ENCODE results near the gene TDP1. TPM values are rescaled to one million over a fixed set of nuclear protein-coding genes. Genes with fewer than 3 reads are reported as not detected.

TDP1 gene
- total and polyA plus RNA-seq, 2 of the 13 experiments (the other 11 are each of a cell fraction or from before 2014, with no cell fraction given): 16.4 to 31.2 TPM

GRCh38 chr14:89990623-89991275 lies 35.0 kb downstream of the TDP1 start:
- Histone ChIP-seq H3K27ac (ENCODE audit: extremely low read length, insufficient read depth, low read length) (no peak overlapping the region), H3K36me3 (replicated peaks in 1 of 2; ENCODE audit: control insufficient read depth in 1 of 2, insufficient read depth in 2 of 2, low read length in 2 of 2) (peaks cover 13 to 47% of the 10 kb centered on the region in 2 experiments), H3K79me2 (ENCODE audit: insufficient read depth, low read length) (no peaks in the 10 kb centered on the region), H3K9me3 (ENCODE audit: low read length) (no peaks in the 10 kb centered on the region), H2AFZ (ENCODE audit: low read length) (no peak overlapping the region), H3K4me3 (replicated peaks in 1 of 3; ENCODE audit: insufficient read depth in 1 of 3, low read depth in 2 of 3, low read length in 3 of 3) (no peak overlapping the region), H3K27me3 (ENCODE audit: control insufficient read depth in 1 of 2, insufficient read depth in 2 of 2, low read length in 2 of 2) (no peaks in the 10 kb centered on the region), H4K20me1 (ENCODE audit: insufficient read depth, low read length) (no peaks in the 10 kb centered on the region), H3K4me2 (ENCODE audit: low read depth, low read length) (no peak overlapping the region), H3K9ac (ENCODE audit: insufficient read depth, low read depth, low read length) (no peak overlapping the region), H3K4me1 (ENCODE audit: insufficient read depth, low read length) (peaks cover 11% of the 10 kb centered on the region; the same call in 1 of the 2 replicates)
- POLR2A ChIA-PET: no interaction called here
- no peak for TF ChIP-seq ZNF598 (CRISPR knock-in tag; IDR thresholded peaks at IDR 0.05; ENCODE audit: borderline replicate concordance)
- TF ChIP-seq SP140L (CRISPR knock-in tag; IDR thresholded peaks at IDR 0.05; ENCODE audit: borderline replicate concordance): no peak
- TF ChIP-seq MXD1 (CRISPR knock-in tag; IDR thresholded peaks at IDR 0.05): no peak
- TF ChIP-seq ARID3A (IDR thresholded peaks at IDR 0.05; ENCODE audit: low read depth, low read length): no peak
- TF ChIP-seq TARDBP (CRISPR knock-in tag; IDR thresholded peaks at IDR 0.05): no peak
- no peak for TF ChIP-seq ZNF235 (CRISPR knock-in tag; IDR thresholded peaks at IDR 0.05; ENCODE audit: borderline replicate concordance)
- TF ChIP-seq RELA (CRISPR knock-in tag; IDR thresholded peaks at IDR 0.05): no peak
- no peak for TF ChIP-seq ATF7-NPFF (CRISPR knock-in tag; IDR thresholded peaks at IDR 0.05; ENCODE audit: low read depth)
- TF ChIP-seq ZNF878 (CRISPR knock-in tag; IDR thresholded peaks at IDR 0.05): no peak
- CTCF ChIA-PET (ENCODE audit: low intra/inter-chr PET ratio, low total read pairs): no interaction called here
- WGBS (ENCODE audit: low lambda C conversion rate): 42% methylated on average over 2 of the region's 2 CpGs
- ATAC-seq: no peak
- in situ Hi-C loops (cut with HindIII; ENCODE audit: extremely low pct_ligation_motif_present, low pct_unique_long_range_greater_than_20kb): no loop called here
- FAIRE-seq: no peak
- DNase-seq (ENCODE audit: low spot score): no peak
- no TSS peak for BruUV-seq (replicated peaks)
- intact Hi-C loops (cut with micrococcal nuclease; ENCODE audit: unreplicated experiment): no loop called here

Measured in HepG2 (cell line).